Astrocyte (in vitro differentiated cells and primary cell): Measurements from ENCODE around the gene MTUS2. TPM values are rescaled to one million over a fixed set of nuclear protein-coding genes. Genes with fewer than 3 reads are reported as not detected.

Source experiments
- DNase-seq: peaks from one replicate; pipeline ENCODE4 v3.0.0-alpha.2; 2010; ENCODE audit warnings: low read depth
- FAIRE-seq: peaks from 2 replicates; lab custom pipeline; 2011; peaks lifted over from hg19 to GRCh38; lab: Jason Lieb, UNC
- H2AFZ ChIP-seq: 2 replicates; pipeline ENCODE4 v1.6.0; 2012; ENCODE audit warnings: low read depth, low read length, inconsistent platforms
- H3K27ac ChIP-seq: 2 replicates; pipeline ENCODE4 v1.5.1; 2011; ENCODE audit warnings: low read depth, low read length, inconsistent platforms
- H3K27me3 ChIP-seq: 2 replicates; pipeline ENCODE4 v1.6.0; 2011; ENCODE audit warnings: low read length, inconsistent platforms; ENCODE audit not compliant: insufficient read depth
- H3K36me3 ChIP-seq: 2 replicates; pipeline ENCODE4 v1.5.1; 2011; ENCODE audit warnings: low read length, inconsistent platforms; ENCODE audit not compliant: insufficient read depth
- H3K4me1 ChIP-seq: 2 replicates; pipeline ENCODE4 v1.5.1; 2011; ENCODE audit warnings: low read length, inconsistent platforms; ENCODE audit not compliant: insufficient read depth
- H3K4me2 ChIP-seq: 2 replicates; pipeline ENCODE4 v1.6.0; 2012; ENCODE audit warnings: low read length, inconsistent platforms
- H3K4me3 ChIP-seq: 2 replicates; pipeline ENCODE4 v1.5.1; 2011; ENCODE audit warnings: low read depth, mild to moderate bottlenecking, low read length, inconsistent platforms; ENCODE audit not compliant: insufficient read depth
- H3K79me2 ChIP-seq: 2 replicates; pipeline ENCODE4 v1.6.0; 2012; ENCODE audit warnings: mild to moderate bottlenecking, low read length, inconsistent platforms; ENCODE audit not compliant: insufficient read depth
- H3K9ac ChIP-seq: 2 replicates; pipeline ENCODE4 v1.6.0; 2012; ENCODE audit warnings: mild to moderate bottlenecking, low read length, inconsistent platforms
- H3K9me3 ChIP-seq: 2 replicates; pipeline ENCODE4 v1.5.1; 2012; ENCODE audit warnings: low read depth, mild to moderate bottlenecking, low read length, inconsistent platforms; ENCODE audit not compliant: insufficient read depth
- H4K20me1 ChIP-seq: 2 replicates; pipeline ENCODE4 v1.6.0; 2012; ENCODE audit warnings: low read length, inconsistent platforms; ENCODE audit not compliant: insufficient read depth
- H3K27ac Mint-ChIP-seq: one replicate; pipeline ENCODE4 v1.8.0; 2021; ENCODE audit warnings: mild to moderate bottlenecking, mixed read lengths; ENCODE audit not compliant: unreplicated experiment
- H3K27me3 Mint-ChIP-seq: one replicate; pipeline ENCODE4 v1.8.0; 2021; ENCODE audit warnings: low read depth, mixed read lengths; ENCODE audit not compliant: unreplicated experiment
- H3K36me3 Mint-ChIP-seq: one replicate; pipeline ENCODE4 v1.8.0; 2021; ENCODE audit warnings: low read depth, mixed read lengths; ENCODE audit not compliant: unreplicated experiment
- H3K4me1 Mint-ChIP-seq: one replicate; pipeline ENCODE4 v1.8.0; 2021; ENCODE audit warnings: low read depth, mixed read lengths; ENCODE audit not compliant: unreplicated experiment
- H3K4me3 Mint-ChIP-seq: one replicate; pipeline ENCODE4 v1.8.0; 2021; ENCODE audit warnings: mild to moderate bottlenecking, moderate library complexity, mixed read lengths; ENCODE audit not compliant: unreplicated experiment
- H3K9me3 Mint-ChIP-seq: one replicate; pipeline ENCODE4 v1.8.0; 2021; ENCODE audit warnings: mild to moderate bottlenecking, mixed read lengths; ENCODE audit not compliant: unreplicated experiment
- CTCF ChIP-seq: IDR thresholded peaks from 2 replicates; pipeline ENCODE4 v1.5.1; 2011; ENCODE audit warnings: low read depth, mild to moderate bottlenecking, inconsistent platforms, low read length, moderate library complexity; ENCODE audit not compliant: insufficient read depth
- EZH2 ChIP-seq: IDR thresholded peaks from 2 replicates; pipeline ENCODE4 v1.6.1; 2012; ENCODE audit warnings: mild to moderate bottlenecking, low read length, inconsistent platforms; ENCODE audit not compliant: insufficient read depth
- total RNA-seq: library from RNA; stranded (reverse); gene quantifications from 2 replicates; pipeline ENCODE4 v1.2.1, GENCODE V29; 2021

MTUS2 gene
- total RNA-seq, 1 donor from 2014 or later: 0.50 TPM

GRCh38 chr13:29129616-29130015 is 309.5 kb downstream of the MTUS2 start:
- Histone ChIP-seq H3K4me2 (no peak overlapping the region), H3K9me3 (no peaks in the 10 kb centered on the region), H3K4me3 (no peak overlapping the region), H3K79me2 (no peaks in the 10 kb centered on the region), H2AFZ (no peak overlapping the region), H3K27ac (no peak overlapping the region), H3K9ac (no peak overlapping the region), H3K27me3 (no peaks in the 10 kb centered on the region), H3K4me1 (no peaks in the 10 kb centered on the region), H4K20me1 (no peaks in the 10 kb centered on the region), H3K36me3 (no peaks in the 10 kb centered on the region)
- H3K27ac Mint-ChIP-seq: no peak overlapping the region
- TF ChIP-seq CTCF: no peak
- no peak for TF ChIP-seq EZH2
- H3K9me3 Mint-ChIP-seq: peaks cover 1% of the 10 kb centered on the region
- no peak overlapping the region for H3K4me3 Mint-ChIP-seq
- no peaks in the 10 kb centered on the region for H3K36me3 Mint-ChIP-seq
- H3K27me3 Mint-ChIP-seq: peaks cover 1% of the 10 kb centered on the region
- no peaks in the 10 kb centered on the region for H3K4me1 Mint-ChIP-seq
- FAIRE-seq (no peak), DNase-seq (no peak)

- no peak for FAIRE-seq
- H3K27ac ChIP-seq: no peak overlapping the region
- no peak overlapping the region for H3K4me3 Mint-ChIP-seq
These were observed 311.0 kb downstream of the MTUS2 start for GRCh38 chr13:29131159-29131558.

More at GRCh38 chr13:29131159-29131558, 311.0 kb downstream of the MTUS2 start:
- TF ChIP-seq CTCF (no peak), EZH2 (no peak)
- Histone ChIP-seq H3K79me2 (no peaks in the 10 kb centered on the region), H3K4me2 (no peak overlapping the region), H3K36me3 (no peaks in the 10 kb centered on the region), H3K27me3 (no peaks in the 10 kb centered on the region), H3K9me3 (no peaks in the 10 kb centered on the region), H3K4me1 (no peaks in the 10 kb centered on the region), H3K9ac (no peak overlapping the region), H4K20me1 (no peaks in the 10 kb centered on the region), H2AFZ (no peak overlapping the region), H3K4me3 (no peak overlapping the region)
- Mint-ChIP-seq H3K27ac (no peak overlapping the region), H3K36me3 (no peaks in the 10 kb centered on the region), H3K27me3 (peaks cover 1% of the 10 kb centered on the region), H3K4me1 (peaks cover 4% of the 10 kb centered on the region), H3K9me3 (peaks cover 1% of the 10 kb centered on the region)
- no peak for DNase-seq
